Endothelial cell of umbilical vein (primary cell): ENCODE data around the gene LPIN1. TPM values are rescaled to one million over a fixed set of nuclear protein-coding genes. Genes with fewer than 3 reads are reported as not detected.

Experiments
- BruUV-seq: library from RNA; stranded (reverse); fragments of 400-500 nt; replicated peaks from 2 replicates; lab custom pipeline; 2021; lab: Mats Ljungman, UMichigan
- CTCF ChIA-PET: fragments of 300-600, 350-600 bp; sonication (Branson Sonifier 250); formaldehyde crosslinking; loops from one replicate; lab custom pipeline; 2021; ENCODE audit warnings: antibody characterized with exemption, inconsistent platforms; lab: Charles Lee
- POLR2A ChIA-PET: fragments of 300-600, 350-600 bp; sonication (Branson Sonifier 250); formaldehyde crosslinking; loops from one replicate; lab custom pipeline; 2021; ENCODE audit warnings: antibody characterized with exemption, inconsistent platforms; lab: Charles Lee
- DNase-seq: peaks from one replicate; pipeline ENCODE4 v3.0.0-alpha.2; 2011; ENCODE audit warnings: low read depth, low spot score
- FAIRE-seq: peaks from 2 replicates; lab custom pipeline; 2011; peaks lifted over from hg19 to GRCh38; lab: Jason Lieb, UNC
- H2AFZ ChIP-seq: 2 replicates; pipeline ENCODE4 v1.6.0; 2012; ENCODE audit warnings: low read depth, low read length, control low read depth, inconsistent platforms
- H3K27ac ChIP-seq: 2 replicates; pipeline ENCODE4 v1.5.1; 2011; ENCODE audit warnings: low read depth, mild to moderate bottlenecking, control low read depth, low read length, moderate library complexity; ENCODE audit not compliant: insufficient read depth
- H3K27me3 ChIP-seq, 2 experiments: 2 replicates each; pipeline versions ENCODE4 v1.6.0 to v1.6.1; 2011; ENCODE audit warnings: low read length in 2 of 2, mixed read lengths in 1 of 2; ENCODE audit not compliant: control insufficient read depth in 2 of 2, insufficient read depth in 2 of 2
- H3K36me3 ChIP-seq, 2 experiments: 2 replicates in 1 of 2; 3 replicates in 1 of 2; pipeline ENCODE4 v1.5.1; 2011; ENCODE audit warnings: low read length in 2 of 2, mild to moderate bottlenecking in 1 of 2, moderate library complexity in 1 of 2; ENCODE audit not compliant: control insufficient read depth in 2 of 2, insufficient read depth in 2 of 2; ENCODE audit errors: extremely low read depth in 1 of 2
- H3K4me1 ChIP-seq: 3 replicates; pipeline ENCODE4 v1.5.1; 2011; ENCODE audit warnings: mild to moderate bottlenecking, low read length; ENCODE audit not compliant: control insufficient read depth, insufficient read depth; ENCODE audit errors: extremely low read depth
- H3K4me2 ChIP-seq: 2 replicates; pipeline ENCODE4 v1.6.1; 2011; ENCODE audit warnings: low read length, control low read depth, mixed read lengths; ENCODE audit not compliant: insufficient read depth
- H3K4me3 ChIP-seq, 3 experiments: fragments of 200-600 bp in 1 of 3; sonication (generic), shearing (Covaris generic) in 1 of 3; replicated peaks in 1 of 3; 2 replicates each; pipeline ENCODE4 v1.5.1; 2011 to 2016; ENCODE audit warnings: control low read depth in 3 of 3, low read length in 3 of 3, mild to moderate bottlenecking in 2 of 3, inconsistent platforms in 1 of 3, low read depth in 1 of 3, moderate library complexity in 1 of 3; ENCODE audit not compliant: insufficient read depth in 1 of 3
- H3K79me2 ChIP-seq: 2 replicates; pipeline ENCODE4 v1.6.0; 2012; ENCODE audit warnings: low read length, inconsistent platforms; ENCODE audit not compliant: control insufficient read depth, insufficient read depth
- H3K9ac ChIP-seq: replicated peaks from 2 replicates; pipeline ENCODE3; 2011; ENCODE audit warnings: low read length, control low read depth; ENCODE audit not compliant: insufficient read depth; ENCODE audit errors: extremely low read depth
- H3K9me1 ChIP-seq: replicated peaks from 3 replicates; pipeline ENCODE4 v1.6.0; 2011; ENCODE audit warnings: mild to moderate bottlenecking, low read length; ENCODE audit not compliant: control insufficient read depth, insufficient read depth; ENCODE audit errors: extremely low read depth
- H3K9me3 ChIP-seq: replicated peaks from 2 replicates; pipeline ENCODE4 v1.5.1; 2012; ENCODE audit warnings: low read length, inconsistent platforms; ENCODE audit not compliant: control insufficient read depth, insufficient read depth
- H4K20me1 ChIP-seq: replicated peaks from 2 replicates; pipeline ENCODE3; 2011; ENCODE audit warnings: mild to moderate bottlenecking, low read length; ENCODE audit not compliant: control insufficient read depth, insufficient read depth; ENCODE audit errors: extremely low read depth
- CTCF ChIP-seq, 2 donors: IDR thresholded peaks; 1 replicate in 1 of 2; 2 replicates in 1 of 2; pipeline ENCODE4 v1.5.1; 2011; ENCODE audit warnings: low read length in 2 of 2, mild to moderate bottlenecking in 2 of 2, moderate library complexity in 2 of 2, control low read depth in 1 of 2, inconsistent platforms in 1 of 2, low read depth in 1 of 2; ENCODE audit not compliant: insufficient read depth in 1 of 2; ENCODE audit errors: extremely low read depth in 1 of 2
- EZH2 ChIP-seq: IDR thresholded peaks from 2 replicates; pipeline ENCODE4 v1.6.1; 2012; ENCODE audit warnings: borderline replicate concordance, low read depth, mild to moderate bottlenecking, moderate library complexity, low read length, inconsistent platforms; ENCODE audit not compliant: severe bottlenecking
- FOS ChIP-seq: IDR thresholded peaks from 2 replicates; pipeline ENCODE4 v1.6.1; 2011; ENCODE audit warnings: mild to moderate bottlenecking, low read length, moderate library complexity, borderline replicate concordance; ENCODE audit not compliant: insufficient read depth
- GATA2 ChIP-seq: IDR thresholded peaks from 2 replicates; pipeline ENCODE4 v1.7.0; 2011; ENCODE audit warnings: low read depth, mild to moderate bottlenecking, moderate library complexity, mixed read lengths, low read length; ENCODE audit not compliant: insufficient read length, insufficient read depth
- JUN ChIP-seq: IDR thresholded peaks from 2 replicates; pipeline ENCODE4 v1.6.1; 2011; ENCODE audit warnings: borderline replicate concordance, low read depth; ENCODE audit not compliant: insufficient read length, insufficient read depth
- MAX ChIP-seq: IDR thresholded peaks from 2 replicates; pipeline ENCODE4 v1.6.1; 2011; ENCODE audit not compliant: insufficient read depth, insufficient read length
- MYC ChIP-seq: IDR thresholded peaks from one replicate; pipeline ENCODE4 v1.6.1; 2011; ENCODE audit warnings: mild to moderate bottlenecking, low read depth, low read length
- POLR2A ChIP-seq: IDR thresholded peaks from 2 replicates; pipeline ENCODE4 v1.6.1; 2012; ENCODE audit warnings: low read depth, mild to moderate bottlenecking, control low read depth, low read length
- POLR2AphosphoS5 ChIP-seq: IDR thresholded peaks from 2 replicates; pipeline ENCODE4 v1.6.1; 2012; ENCODE audit warnings: low read depth, mild to moderate bottlenecking, control low read depth, low read length, moderate library complexity; ENCODE audit not compliant: insufficient read depth
- dilution Hi-C: fragments of 300-500 bp; cut with MboI; formaldehyde crosslinking; loops from one replicate; pipeline ENCODE4 v1.15.0; 2019; ENCODE audit warnings: low sequenced_read_pairs; ENCODE audit not compliant: extremely low pct_ligation_motif_present
- intact Hi-C: fragments of 100-400 bp; cut with micrococcal nuclease; formaldehyde crosslinking; loops from one replicate; pipeline ENCODE4 v1.10.0; 2022
- polyA plus RNA-seq, 4 experiments: library from polyadenylated mRNA; depleted of rRNA in 3 of 4; stranded (reverse) in 3 of 4; unstranded in 1 of 4; fragments of >200 nt; gene quantifications; 2 replicates each; pipeline versions ENCODE4 v1.2.1 to v1.2.3, GENCODE V29; 2011 to 2012; ENCODE audit warnings: missing spikeins in 1 of 4
- total RNA-seq: library from RNA; stranded (reverse); gene quantifications from 2 replicates; pipeline ENCODE4 v1.2.3, GENCODE V29; 2021

The LPIN1 gene
- total and polyA plus RNA-seq, 2 donors (not counting 3 experiments of a cell fraction or from before 2014, with no cell fraction given) = 26.6 to 80.4 TPM

GRCh38 chr2:11870064-11870463 lies 123.6 kb downstream of the LPIN1 start:
- H2AFZ ChIP-seq = no peak overlapping the region
- DNase-seq (no peak), FAIRE-seq (no peak)
- H3K9ac ChIP-seq = no peak overlapping the region
- H3K4me1 ChIP-seq = peaks cover 3% of the 10 kb centered on the region
- intact Hi-C loops (no loop called here), dilution Hi-C loops (no loop called here)
- no peak for TF ChIP-seq JUN
- no peak for TF ChIP-seq GATA2
- no peak for TF ChIP-seq CTCF (IDR thresholded peaks at IDR 0.05; ENCODE audit: extremely low read depth in 1 of 2, insufficient read depth in 1 of 2, low read depth in 1 of 2, low read length in 2 of 2)
- no peak for TF ChIP-seq MAX
- no peak for TF ChIP-seq MYC
- TF ChIP-seq EZH2 = no peak
- H4K20me1 ChIP-seq = no peaks in the 10 kb centered on the region
- BruUV-seq = no TSS peak
- no peaks in the 10 kb centered on the region for H3K79me2 ChIP-seq
- H3K27me3 ChIP-seq = peaks cover 0 to 2% of the 10 kb centered on the region in 2 experiments
- H3K36me3 ChIP-seq = no peaks in the 10 kb centered on the region
- ChIA-PET POLR2A (no interaction called here), CTCF (no interaction called here)
- H3K9me1 ChIP-seq = no peaks in the 10 kb centered on the region
- H3K9me3 ChIP-seq = no peaks in the 10 kb centered on the region
- H3K4me3 ChIP-seq = no peak overlapping the region
- H3K27ac ChIP-seq = no peak overlapping the region
- no peak overlapping the region for H3K4me2 ChIP-seq

- Histone ChIP-seq H3K4me1 (peaks cover 3% of the 10 kb centered on the region), H3K9me1 (no peaks in the 10 kb centered on the region), H3K27me3 (peaks cover 0 to 2% of the 10 kb centered on the region in 2 experiments), H3K4me2 (no peak overlapping the region), H3K27ac (no peak overlapping the region), H3K36me3 (no peaks in the 10 kb centered on the region), H4K20me1 (no peaks in the 10 kb centered on the region), H3K79me2 (no peaks in the 10 kb centered on the region), H3K4me3 (no peak overlapping the region), H2AFZ (no peak overlapping the region), H3K9me3 (no peaks in the 10 kb centered on the region), H3K9ac (no peak overlapping the region)
- intact Hi-C loops = no loop called here
- no peak for FAIRE-seq
- no TSS peak for BruUV-seq
- CTCF ChIA-PET = no interaction called here
- DNase-seq = no peak
- TF ChIP-seq GATA2 (no peak), CTCF (IDR thresholded peaks at IDR 0.05; ENCODE audit: extremely low read depth in 1 of 2, insufficient read depth in 1 of 2, low read depth in 1 of 2, low read length in 2 of 2) (no peak), MAX (no peak), POLR2A (no peak), JUN (no peak), FOS (no peak), MYC (no peak), POLR2AphosphoS5 (no peak), EZH2 (no peak)
- dilution Hi-C loops = no loop called here
- POLR2A ChIA-PET = no interaction called here
Observed at GRCh38 chr2:11870584-11870983, 124.2 kb downstream of the LPIN1 start.
